Fibroblast of skin of left quadriceps (primary cell): ENCODE results near the gene ST3GAL5.
"Not testable (repeated sequence)": the region's sequence is repeated elsewhere in the genome, so short reads cannot be mapped to it uniquely, and the experiment has no call there.

Source experiments
- DNase-seq, 2 experiments: peaks; one replicate each; pipeline ENCODE4 v3.0.0-alpha.2; 2013; ENCODE audit warnings: low read depth in 2 of 2

ST3GAL5 gene

GRCh38 chr2:85893428-85894258, 4.9 kb upstream of the ST3GAL5 start:
- peak; percentile 79 to 81 for DNase-seq

- DNase-seq, result no peak
These were observed 3.6 kb upstream of the ST3GAL5 start for GRCh38 chr2:85892216-85892944.

GRCh38 chr2:85890522-85891176, 1.9 kb upstream of the ST3GAL5 start:
- no peak for DNase-seq

- DNase-seq, result no peak
These were observed 964 bp upstream of the ST3GAL5 start for GRCh38 chr2:85889627-85890281.

- no peak for DNase-seq
These were observed 638 bp downstream of the ST3GAL5 start for GRCh38 chr2:85888020-85888683.

GRCh38 chr2:85887566-85888019, 1.2 kb downstream of the ST3GAL5 start:
- DNase-seq, result no peak

GRCh38 chr2:85886590-85886989, 2.2 kb downstream of the ST3GAL5 start:
- DNase-seq, result peak; percentile 94

- DNase-seq, result no peak
These were observed 2.6 kb downstream of the ST3GAL5 start for GRCh38 chr2:85886141-85886540.

GRCh38 chr2:85881781-85882180, 7.0 kb downstream of the ST3GAL5 start:
- not testable (repeated sequence) for DNase-seq

GRCh38 chr2:85880716-85881328, 8.0 kb downstream of the ST3GAL5 start:
- DNase-seq, result not testable (repeated sequence)

GRCh38 chr2:85878719-85879370, 9.9 kb downstream of the ST3GAL5 start:
- DNase-seq, result no peak

GRCh38 chr2:85875350-85876050, 13.3 kb downstream of the ST3GAL5 start:
- DNase-seq, result no peak

- peak in 1 of 2 experiments; percentile 42 for DNase-seq
These were observed 15.1 kb downstream of the ST3GAL5 start for GRCh38 chr2:85873679-85874078.

GRCh38 chr2:85872536-85873161, 16.1 kb downstream of the ST3GAL5 start:
- no peak for DNase-seq

GRCh38 chr2:85871494-85872164, 17.2 kb downstream of the ST3GAL5 start:
- DNase-seq, result no peak

- DNase-seq, result no peak
These were observed 20.0 kb downstream of the ST3GAL5 start for GRCh38 chr2:85868822-85869221.

GRCh38 chr2:85867556-85868292, 21.1 kb downstream of the ST3GAL5 start:
- no peak for DNase-seq

GRCh38 chr2:85867121-85867520, 21.7 kb downstream of the ST3GAL5 start:
- DNase-seq, result no peak
